ENCODE measurements around the gene STK32C.

The STK32C gene

GRCh38 chr10:132264306-132264950, 43.3 kb downstream of the STK32C start:
- no peak for DNase-seq

DNA sequence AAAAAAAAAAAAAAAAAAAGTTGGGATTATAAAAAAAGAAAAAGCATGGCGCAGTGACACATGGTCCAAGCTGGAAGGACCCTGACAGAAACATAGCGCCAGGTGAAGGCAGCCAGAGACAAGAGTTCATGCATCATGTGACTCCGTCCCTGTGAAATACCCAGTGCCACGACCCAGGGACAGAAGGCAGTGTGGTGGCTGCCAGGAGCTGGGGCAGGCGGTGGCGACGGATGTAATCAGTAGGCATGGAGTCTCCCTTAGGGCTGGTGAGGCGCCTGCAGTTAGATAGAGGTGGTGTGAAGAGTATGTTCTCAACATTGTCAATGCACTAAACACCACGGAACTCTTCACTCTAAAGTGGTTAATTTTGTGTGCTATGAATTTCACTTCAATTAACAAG, 43.9 kb downstream of the STK32C start:
- no peak for DNase-seq

DNA sequence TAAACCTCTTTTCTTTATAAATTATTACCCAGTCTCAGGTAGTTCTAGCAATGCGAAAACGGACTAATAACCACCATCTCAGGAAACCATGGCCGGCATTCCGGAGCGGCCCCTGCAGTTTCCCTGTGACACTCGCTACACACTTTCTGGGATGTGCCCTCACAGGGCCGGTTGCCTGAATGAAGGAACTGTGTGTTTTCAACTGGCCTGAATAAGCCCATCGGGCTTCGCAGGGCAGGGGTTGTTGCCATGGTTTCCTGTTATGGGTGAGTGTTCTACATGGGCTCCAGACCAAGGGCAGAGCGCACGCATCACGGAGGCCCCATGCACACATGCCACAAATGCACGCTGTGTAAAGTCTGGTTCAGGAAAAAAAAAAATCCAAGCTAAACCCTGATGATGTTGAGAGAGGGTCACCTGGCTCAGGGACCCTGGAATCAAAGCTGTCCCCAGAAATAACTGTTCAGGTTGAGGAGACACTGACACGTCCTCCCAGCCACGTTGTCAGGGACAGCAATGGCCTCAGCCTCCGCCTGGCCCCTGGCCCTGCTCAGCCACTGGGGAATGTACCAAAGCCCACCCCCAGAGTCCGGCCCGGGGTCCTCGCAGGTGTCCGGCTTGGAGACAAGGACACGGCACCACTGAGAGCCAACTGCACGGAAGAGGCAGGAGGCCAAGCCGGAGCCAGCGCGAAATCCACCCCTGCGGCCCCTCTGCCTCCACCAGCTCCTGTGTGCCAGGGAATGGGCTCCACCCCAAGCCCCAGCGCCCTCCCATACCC, 47.9 kb downstream of the STK32C start:
- DNase-seq, result no peak

DNA sequence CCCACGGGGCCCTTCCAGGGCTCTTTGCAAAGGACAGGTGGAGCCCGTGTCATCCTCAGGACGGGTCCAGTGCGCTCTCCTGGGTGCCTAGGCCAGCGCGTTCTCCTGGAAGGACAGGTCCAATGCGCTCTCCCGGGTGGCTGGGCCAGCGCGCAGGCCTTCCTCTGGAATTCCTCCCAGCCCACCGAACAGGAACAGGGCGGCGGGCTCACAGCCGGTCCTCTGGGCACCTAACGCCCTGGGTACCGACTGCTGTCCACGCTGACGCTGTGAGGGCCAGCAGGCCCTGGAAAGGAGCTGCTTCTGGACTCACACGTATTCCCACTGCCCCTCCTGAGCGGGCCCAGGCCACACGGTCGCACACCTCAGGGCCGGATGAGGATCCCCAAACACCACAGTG, 49.3 kb downstream of the STK32C start:
- DNase-seq, result no peak

GRCh38 chr10:132257907-132258306, 49.8 kb downstream of the STK32C start:
- DNase-seq, result no peak

GRCh38 chr10:132257271-132257670, 50.5 kb downstream of the STK32C start:
- no peak for DNase-seq

GRCh38 chr10:132256866-132257265, 50.9 kb downstream of the STK32C start:
- no peak for DNase-seq

DNA sequence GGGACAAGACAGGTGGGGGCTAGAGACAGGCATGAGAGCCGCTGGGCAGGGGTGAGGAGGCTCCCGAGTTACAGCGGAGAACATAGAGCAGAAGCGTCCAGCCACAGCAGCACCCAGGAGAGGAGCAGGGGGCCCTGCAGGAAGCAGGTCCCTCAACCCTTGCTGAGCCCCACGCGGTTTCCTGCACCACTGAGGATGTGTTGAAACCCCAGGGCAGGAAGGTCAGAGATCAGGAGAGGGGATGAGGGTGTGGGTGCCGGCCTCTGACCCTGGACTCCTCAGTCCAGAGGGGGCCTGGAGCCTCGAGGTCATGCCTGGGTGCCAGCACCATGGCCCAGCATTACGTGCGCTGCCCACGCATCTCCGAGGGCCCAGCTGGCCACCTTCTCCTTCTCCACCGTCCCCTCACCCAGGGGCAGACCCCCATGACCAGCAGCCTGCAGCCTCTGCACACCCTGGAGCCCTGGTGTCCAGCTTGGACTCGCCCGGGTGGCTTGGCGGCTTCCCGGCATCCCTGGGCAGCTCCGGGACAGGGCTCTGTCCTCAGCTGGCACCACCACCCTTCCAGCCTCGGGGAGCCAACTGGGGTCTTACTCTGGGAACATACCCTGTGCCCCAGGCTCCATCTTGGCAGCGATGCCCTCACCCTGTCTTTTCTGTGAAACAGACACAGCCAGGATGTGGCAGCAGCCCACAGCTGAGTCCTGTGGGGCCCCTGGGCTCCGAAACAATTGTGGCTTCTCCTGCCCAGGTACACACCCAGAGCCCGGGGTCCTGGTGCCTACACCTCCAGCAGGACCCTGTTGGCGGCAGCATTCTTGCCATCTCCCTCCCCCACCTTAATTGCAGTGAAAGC, 52.0 kb downstream of the STK32C start:
- no peak for DNase-seq

DNA sequence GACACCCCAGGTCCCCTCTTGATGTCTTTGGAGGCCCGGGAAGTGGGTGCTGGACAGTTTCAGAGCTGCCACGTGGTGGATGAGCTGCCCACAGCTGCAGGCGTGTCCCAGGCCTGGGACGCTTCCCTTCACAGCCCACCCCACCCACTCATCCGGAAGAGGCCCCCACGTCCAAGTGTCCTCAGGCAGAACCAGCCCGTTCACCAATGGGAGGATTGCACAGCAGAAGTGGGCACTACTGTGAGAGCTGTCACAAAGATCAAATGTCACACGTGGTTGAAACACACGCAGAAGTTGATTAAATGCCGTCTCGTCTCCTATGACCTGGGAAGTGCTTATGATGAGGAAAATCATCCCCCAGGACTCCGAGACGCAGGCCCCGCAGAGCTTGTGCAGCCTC, 52.9 kb downstream of the STK32C start:
- no peak for DNase-seq

- no peak for DNase-seq
Observed at GRCh38 chr10:132253092-132253687, 54.6 kb downstream of the STK32C start.

GRCh38 chr10:132252412-132252811, 55.3 kb downstream of the STK32C start:
- no peak for DNase-seq

GRCh38 chr10:132251928-132252327, 55.8 kb downstream of the STK32C start:
- no peak for DNase-seq

GRCh38 chr10:132250481-132251475, 57.0 kb downstream of the STK32C start:
- no peak for DNase-seq

GRCh38 chr10:132249824-132250375, 57.9 kb downstream of the STK32C start:
- no peak for DNase-seq

DNA sequence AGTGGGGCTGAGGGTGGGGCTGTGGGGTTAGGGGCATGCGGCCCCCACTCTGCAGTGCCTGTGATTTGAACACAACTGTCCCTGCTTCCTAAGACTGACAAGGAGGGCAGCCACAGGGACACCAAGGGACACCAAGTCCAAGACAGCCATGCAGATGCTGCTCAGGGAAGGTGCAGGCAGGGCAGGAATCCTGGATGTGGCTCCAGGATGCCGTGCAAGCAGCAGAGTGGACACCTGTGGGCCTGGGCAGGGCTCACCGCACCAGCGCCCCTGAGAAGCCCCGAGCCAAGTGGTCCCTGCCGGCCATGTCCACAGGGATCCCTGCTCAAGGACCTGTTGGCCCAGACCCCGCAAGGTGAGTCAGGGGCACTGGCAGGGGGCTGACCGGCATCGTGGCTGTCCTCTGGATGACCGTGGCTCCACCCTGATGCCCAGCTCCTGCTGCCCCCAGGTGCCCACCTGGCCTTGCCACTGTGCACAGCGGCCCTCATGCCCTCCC, 58.5 kb downstream of the STK32C start:
- DNase-seq, result no peak

- peak; percentile 16 for DNase-seq
Observed at GRCh38 chr10:132248455-132249225, 59.1 kb downstream of the STK32C start.

- no peak for DNase-seq
Observed at GRCh38 chr10:132247943-132248342, 59.8 kb downstream of the STK32C start.

DNA sequence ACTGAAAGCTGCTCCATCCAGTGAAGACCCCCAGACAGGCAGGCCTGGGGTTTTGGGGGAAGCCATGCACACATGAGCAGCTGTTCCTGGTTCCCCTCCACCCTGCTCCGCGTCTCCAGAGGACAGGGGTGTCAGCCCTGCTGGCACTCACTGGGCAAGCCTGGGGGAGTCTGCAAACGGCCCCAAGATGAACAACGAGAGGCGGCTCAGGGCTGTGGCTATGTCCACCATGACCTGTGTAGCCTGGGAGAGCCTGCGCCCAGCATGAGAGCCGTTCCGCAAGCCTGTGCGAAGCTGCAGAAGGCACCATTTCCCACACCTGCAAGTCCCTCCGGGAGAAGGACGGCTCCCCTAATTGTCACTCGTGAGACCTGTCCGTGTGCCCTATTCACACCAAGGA, 61.5 kb downstream of the STK32C start:
- DNase-seq, result no peak

- no peak for DNase-seq
Observed at GRCh38 chr10:132245056-132245455, 62.7 kb downstream of the STK32C start.

DNA sequence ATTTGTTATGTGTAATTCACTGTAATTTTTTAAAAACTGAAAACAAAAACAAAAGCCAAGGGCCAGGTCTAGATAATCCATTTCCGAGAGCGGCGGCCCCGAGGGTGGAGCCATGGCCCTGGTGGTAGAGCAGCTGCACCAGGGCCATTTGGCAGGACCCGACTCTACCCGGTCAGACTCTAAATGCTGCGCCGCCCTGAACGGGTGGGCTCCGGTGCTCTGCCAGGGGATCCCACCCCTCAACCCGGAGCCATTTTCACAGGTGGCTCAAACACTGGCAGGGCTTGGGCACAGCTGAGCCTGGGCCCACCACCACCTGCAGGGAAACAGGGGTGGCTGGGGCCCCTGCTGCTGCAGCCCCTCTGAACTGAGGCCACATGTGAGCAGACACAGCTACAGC, 64.1 kb downstream of the STK32C start:
- no peak for DNase-seq

DNA sequence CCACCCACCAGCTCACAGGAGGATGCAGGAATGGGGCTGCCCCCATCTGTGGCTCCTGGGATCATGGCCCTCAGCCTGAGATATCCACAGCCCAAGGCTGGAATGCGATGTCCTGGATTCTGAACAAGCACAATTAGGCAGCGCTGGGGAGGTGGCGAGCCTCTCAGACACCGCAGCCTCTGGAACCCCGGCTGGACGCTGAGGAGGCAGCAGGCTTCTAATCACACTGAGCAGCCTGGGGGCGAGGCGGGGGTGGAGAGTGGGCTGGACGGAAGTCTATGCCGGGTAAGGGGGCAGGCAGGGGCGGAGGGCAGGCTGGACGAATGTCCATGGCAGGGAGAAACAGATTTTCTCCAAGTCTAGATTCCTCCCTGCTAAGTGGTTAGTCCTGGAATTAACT, 64.6 kb downstream of the STK32C start:
- no peak for DNase-seq

Measured in fibroblast of upper back skin (primary cell).